Trophoblast cell (in vitro differentiated cells and primary cell): ENCODE measurements around the gene GPI.

ENCODE experiments used
- DNase-seq, 2 donors: peaks; one replicate each; pipeline ENCODE4 v3.0.0-alpha.2; 2016
- H2AFZ ChIP-seq: 2 replicates; pipeline ENCODE4 v1.6.1; 2013; ENCODE audit warnings: low read length, moderate library complexity, mild to moderate bottlenecking; ENCODE audit not compliant: insufficient read depth, poor library complexity
- H2AK5ac ChIP-seq: 2 replicates; pipeline ENCODE4 v1.6.1; 2013; ENCODE audit warnings: mild to moderate bottlenecking, low read length
- H2BK120ac ChIP-seq: 2 replicates; pipeline ENCODE4 v1.6.1; 2013; ENCODE audit warnings: low read length, mild to moderate bottlenecking, moderate library complexity; ENCODE audit not compliant: insufficient read depth, poor library complexity
- H2BK12ac ChIP-seq: 2 replicates; pipeline ENCODE4 v1.6.1; 2013; ENCODE audit warnings: mild to moderate bottlenecking, low read length, moderate library complexity
- H2BK5ac ChIP-seq: 2 replicates; pipeline ENCODE4 v1.6.1; 2013; ENCODE audit warnings: low read length, low read depth, moderate library complexity, mild to moderate bottlenecking; ENCODE audit not compliant: poor library complexity
- H3K14ac ChIP-seq: 2 replicates; pipeline ENCODE4 v1.6.1; 2013; ENCODE audit warnings: mild to moderate bottlenecking, low read length
- H3K18ac ChIP-seq: 2 replicates; pipeline ENCODE4 v1.6.1; 2013; ENCODE audit warnings: mild to moderate bottlenecking, low read length
- H3K23ac ChIP-seq: 2 replicates; pipeline ENCODE4 v1.6.1; 2013; ENCODE audit warnings: low read length
- H3K27ac ChIP-seq: 2 replicates; pipeline ENCODE4 v1.5.1; 2013; ENCODE audit warnings: low read depth, mild to moderate bottlenecking, inconsistent platforms, low read length, moderate library complexity
- H3K27me3 ChIP-seq: 2 replicates; pipeline ENCODE4 v1.6.1; 2013; ENCODE audit warnings: inconsistent platforms, mild to moderate bottlenecking, low read length, moderate library complexity; ENCODE audit not compliant: insufficient read depth
- H3K36me3 ChIP-seq, 2 experiments: 1 replicate in 1 of 2; 2 replicates in 1 of 2; pipeline ENCODE4 v1.6.1; 2013; ENCODE audit warnings: low read length in 2 of 2, mild to moderate bottlenecking in 2 of 2, moderate library complexity in 1 of 2; ENCODE audit not compliant: insufficient read depth in 2 of 2, control insufficient read depth in 1 of 2
- H3K4ac ChIP-seq: 2 replicates; pipeline ENCODE4 v1.6.1; 2013; ENCODE audit warnings: low read depth, mild to moderate bottlenecking, low read length, moderate library complexity
- H3K4me1 ChIP-seq, 2 experiments: 1 replicate in 1 of 2; 2 replicates in 1 of 2; pipeline ENCODE4 v1.6.1; 2013; ENCODE audit warnings: low read length in 2 of 2, mild to moderate bottlenecking in 2 of 2, moderate library complexity in 1 of 2; ENCODE audit not compliant: insufficient read depth in 2 of 2, control insufficient read depth in 1 of 2
- H3K4me2 ChIP-seq: 2 replicates; pipeline ENCODE4 v1.6.1; 2013; ENCODE audit warnings: inconsistent platforms, mild to moderate bottlenecking, low read length, moderate library complexity
- H3K4me3 ChIP-seq: 2 replicates; pipeline ENCODE4 v1.5.1; 2013; ENCODE audit warnings: mild to moderate bottlenecking, low read depth, low read length, inconsistent platforms
- H3K79me1 ChIP-seq: one replicate; pipeline ENCODE4 v1.6.1; 2013; ENCODE audit warnings: low read length
- H3K79me2 ChIP-seq: 2 replicates; pipeline ENCODE4 v1.6.1; 2013; ENCODE audit warnings: low read length, mild to moderate bottlenecking; ENCODE audit not compliant: control insufficient read depth, insufficient read depth, poor library complexity
- H3K9ac ChIP-seq: 2 replicates; pipeline ENCODE4 v1.6.1; 2013; ENCODE audit warnings: mild to moderate bottlenecking, low read length
- H3K9me3 ChIP-seq: 2 replicates; pipeline ENCODE4 v1.6.1; 2013; ENCODE audit warnings: low read depth, mild to moderate bottlenecking, control low read depth, inconsistent platforms, low read length; ENCODE audit not compliant: insufficient read depth
- H4K12ac ChIP-seq: 2 replicates; pipeline ENCODE4 v1.6.1; 2013; ENCODE audit warnings: low read depth, mild to moderate bottlenecking, low read length, moderate library complexity
- H4K8ac ChIP-seq: 2 replicates; pipeline ENCODE4 v1.6.1; 2013; ENCODE audit warnings: low read depth, mild to moderate bottlenecking, low read length, moderate library complexity
- H4K91ac ChIP-seq: one replicate; pipeline ENCODE4 v1.6.1; 2013; ENCODE audit warnings: low read depth, mild to moderate bottlenecking, low read length, moderate library complexity
- WGBS: extraction: QIAGEN DNeasy Blood & Tissue Kit; methylation state at CpG from one replicate; pipeline ENCODE4 v1.1.7; 2013; ENCODE audit warnings: missing lambda C conversion rate; ENCODE audit not compliant: insufficient read length, insufficient coverage; ENCODE audit errors: extremely low coverage; 5-methylcytosine and 5-hydroxymethylcytosine counted together

The GPI gene

GRCh38 chr19:34337739-34338138, 27.3 kb upstream of the GPI start:
- DNase-seq: no peak
- Histone ChIP-seq H3K4me3 (no peak overlapping the region), H4K12ac (no peak overlapping the region), H3K9me3 (no peaks in the 10 kb centered on the region), H3K9ac (no peak overlapping the region), H3K18ac (no peak overlapping the region), H2BK12ac (no peak overlapping the region), H2BK120ac (no peak overlapping the region), H2AFZ (no peak overlapping the region), H3K27me3 (no peaks in the 10 kb centered on the region), H2AK5ac (no peak overlapping the region), H3K4me2 (no peak overlapping the region), H3K14ac (no peak overlapping the region), H3K23ac (no peak overlapping the region), H3K4me1 (no peaks in the 10 kb centered on the region), H3K79me1 (no peaks in the 10 kb centered on the region), H3K36me3 (peaks cover 32 to 49% of the 10 kb centered on the region in 2 experiments), H2BK5ac (no peak overlapping the region), H3K27ac (no peak overlapping the region), H4K91ac (no peak overlapping the region), H3K79me2 (no peaks in the 10 kb centered on the region), H4K8ac (no peak overlapping the region), H3K4ac (no peak overlapping the region)
- no CpG with 5 or more reads among the region's 2 CpGs for WGBS

DNA sequence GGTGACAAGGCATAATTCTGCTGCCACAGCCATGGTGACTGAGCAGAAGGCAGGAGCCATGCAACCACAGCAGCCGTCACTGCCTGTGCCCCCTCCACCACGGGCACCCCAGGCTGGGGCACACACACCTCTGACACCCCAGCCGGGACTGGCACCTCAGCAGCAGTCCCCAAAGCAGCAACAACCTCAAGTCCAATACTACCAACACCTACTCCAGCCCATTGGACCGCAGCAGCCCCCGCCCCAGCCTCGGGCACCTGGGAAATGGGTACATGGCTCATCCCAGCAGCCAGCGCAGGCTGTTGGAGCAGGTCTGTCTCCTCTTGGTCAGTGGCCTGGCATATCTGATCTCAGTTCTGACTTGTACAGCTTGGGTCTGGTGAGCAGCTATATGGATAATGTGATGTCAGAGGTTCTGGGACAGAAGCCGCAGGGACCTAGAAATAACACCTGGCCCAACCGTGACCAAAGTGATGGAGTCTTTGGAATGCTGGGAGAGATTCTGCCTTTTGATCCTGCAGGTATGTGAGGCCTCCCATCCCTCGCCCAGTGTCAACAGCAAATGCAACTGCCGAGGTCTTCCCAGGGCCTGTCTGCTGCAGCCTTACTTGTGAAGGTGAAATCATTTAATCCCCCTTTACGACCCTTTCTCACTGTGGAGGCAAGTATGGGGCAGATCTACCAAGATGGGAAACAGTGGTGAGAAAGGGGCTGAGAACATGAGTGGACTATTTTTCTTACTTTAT, 22.9 kb upstream of the GPI start:
- H3K4me1 ChIP-seq: no peaks in the 10 kb centered on the region
- H3K4me2 ChIP-seq: no peak overlapping the region
- no peak overlapping the region for H4K8ac ChIP-seq
- no peak overlapping the region for H3K27ac ChIP-seq
- no peak overlapping the region for H3K9ac ChIP-seq
- no peaks in the 10 kb centered on the region for H3K27me3 ChIP-seq
- no peak for DNase-seq
- H3K9me3 ChIP-seq: peaks cover 2% of the 10 kb centered on the region
- no peak overlapping the region for H4K91ac ChIP-seq
- no peak overlapping the region for H3K4me3 ChIP-seq
- H3K18ac ChIP-seq: no peak overlapping the region
- H3K14ac ChIP-seq: no peak overlapping the region
- no peaks in the 10 kb centered on the region for H3K79me1 ChIP-seq
- H2AFZ ChIP-seq: no peak overlapping the region
- H3K79me2 ChIP-seq: no peaks in the 10 kb centered on the region
- no peak overlapping the region for H3K23ac ChIP-seq
- H2AK5ac ChIP-seq: no peak overlapping the region
- H3K4ac ChIP-seq: no peak overlapping the region
- no peak overlapping the region for H2BK120ac ChIP-seq
- no CpG with 5 or more reads among the region's 12 CpGs for WGBS
- H2BK5ac ChIP-seq: no peak overlapping the region
- no peak overlapping the region for H4K12ac ChIP-seq
- H2BK12ac ChIP-seq: no peak overlapping the region
- H3K36me3 ChIP-seq: peaks cover 27 to 46% of the 10 kb centered on the region in 2 experiments

DNA sequence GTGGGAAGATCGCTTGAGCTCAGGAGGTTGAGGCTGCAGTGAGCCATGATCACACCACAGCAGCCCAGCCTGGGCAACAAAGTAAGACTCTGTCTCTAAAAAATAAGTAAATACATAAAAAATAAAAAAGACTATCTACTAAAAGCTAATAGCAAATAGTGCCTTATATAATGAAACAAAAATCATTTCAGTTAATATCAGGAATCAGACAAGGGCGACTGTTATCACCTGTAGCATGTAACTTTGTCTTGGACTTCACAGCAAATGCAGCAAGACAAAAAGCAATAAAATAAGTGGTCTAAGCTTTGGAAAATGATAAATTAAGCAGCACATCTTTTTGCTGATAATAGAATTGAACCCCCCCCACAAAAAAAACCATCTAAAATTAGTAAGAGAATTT, 21.2 kb upstream of the GPI start:
- WGBS: no CpG with 5 or more reads among the region's 2 CpGs

GRCh38 chr19:34345947-34346351, 19.0 kb upstream of the GPI start:
- WGBS: no CpG with 5 or more reads among the region's 7 CpGs
- no peak overlapping the region for H2AFZ ChIP-seq
- no peak overlapping the region for H2BK120ac ChIP-seq

More for the DNA sequence above, 21.2 kb upstream of the GPI start:
- Histone ChIP-seq H3K14ac (no peak overlapping the region), H3K23ac (no peak overlapping the region), H4K12ac (no peak overlapping the region), H2BK120ac (no peak overlapping the region), H4K91ac (no peak overlapping the region), H3K18ac (no peak overlapping the region), H3K9ac (no peak overlapping the region), H3K4me3 (no peak overlapping the region), H3K79me2 (no peaks in the 10 kb centered on the region), H2AFZ (no peak overlapping the region), H3K36me3 (peaks cover 28 to 43% of the 10 kb centered on the region in 2 experiments), H3K4me1 (no peaks in the 10 kb centered on the region), H2BK12ac (no peak overlapping the region), H3K27ac (no peak overlapping the region), H4K8ac (no peak overlapping the region), H3K4ac (no peak overlapping the region), H3K27me3 (no peaks in the 10 kb centered on the region), H3K4me2 (no peak overlapping the region), H3K79me1 (no peaks in the 10 kb centered on the region), H3K9me3 (peaks cover 2% of the 10 kb centered on the region), H2BK5ac (no peak overlapping the region), H2AK5ac (no peak overlapping the region)
- DNase-seq: no peak

More at GRCh38 chr19:34345947-34346351, 19.0 kb upstream of the GPI start:
- Histone ChIP-seq H4K91ac (no peak overlapping the region), H2BK12ac (no peak overlapping the region), H3K79me1 (no peaks in the 10 kb centered on the region), H3K23ac (no peak overlapping the region), H3K18ac (no peak overlapping the region), H3K4ac (no peak overlapping the region), H3K4me1 (no peaks in the 10 kb centered on the region), H3K4me3 (no peak overlapping the region), H3K79me2 (no peaks in the 10 kb centered on the region), H3K9me3 (peaks cover 2% of the 10 kb centered on the region), H2AK5ac (no peak overlapping the region), H3K36me3 (peaks cover 32 to 33% of the 10 kb centered on the region in 2 experiments), H3K4me2 (no peak overlapping the region), H3K27ac (no peak overlapping the region), H3K9ac (no peak overlapping the region), H2BK5ac (no peak overlapping the region), H4K8ac (no peak overlapping the region), H3K14ac (no peak overlapping the region), H4K12ac (no peak overlapping the region), H3K27me3 (no peaks in the 10 kb centered on the region)
- peak; percentile 84 to 94 for DNase-seq
